ENCODE results near the gene DCAF16. TPM values are rescaled to one million over a fixed set of nuclear protein-coding genes. Genes with fewer than 3 reads are reported as not detected.

Gene DCAF16
- total and polyA plus RNA-seq, 10 of the 15 experiments (the other 5 are each of a cell fraction or from before 2014, with no cell fraction given), result 5.8 to 48.6 (median 26.0) TPM

DNA sequence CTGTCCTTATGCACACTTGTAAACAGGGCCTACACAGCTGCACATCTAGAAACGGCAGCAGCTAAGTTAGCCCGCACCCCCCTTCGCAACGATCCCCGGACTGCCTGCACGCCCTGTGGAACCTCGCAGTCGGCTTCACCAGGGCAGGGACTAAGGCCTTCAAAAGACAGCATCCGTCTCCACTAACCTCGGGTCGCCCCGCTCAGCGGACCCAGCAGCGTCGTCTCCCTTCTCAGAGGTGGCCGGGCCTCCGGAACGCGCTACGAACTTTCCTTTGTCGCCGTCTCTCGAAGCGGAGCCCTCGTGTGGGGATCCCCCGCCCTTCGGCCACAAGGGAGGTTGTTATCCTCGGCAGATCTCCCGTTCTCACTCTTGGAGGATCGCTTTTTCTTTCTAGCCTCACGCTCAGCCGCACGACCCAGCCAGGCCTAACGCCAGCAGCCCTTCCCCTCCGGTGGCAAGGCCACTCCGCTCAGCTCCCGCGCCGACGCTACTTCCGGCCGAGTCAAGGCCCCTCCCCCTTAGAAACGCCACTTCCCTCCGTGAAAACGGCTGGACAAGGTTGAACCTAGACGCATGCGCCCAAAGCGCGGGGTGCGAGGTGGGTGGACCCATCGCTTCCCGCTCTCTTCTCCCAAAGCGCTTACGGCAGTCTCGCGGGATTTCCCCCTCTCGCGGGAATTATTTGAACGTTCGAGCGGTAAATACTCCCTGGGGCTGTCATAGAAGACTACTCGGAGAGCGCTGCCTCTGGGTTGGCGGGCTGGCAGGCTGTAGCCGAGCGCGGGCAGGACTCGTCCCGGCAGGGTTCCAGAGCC, at the start of gene DCAF16, which contains the start of gene NCAPG (continued):
- TF ChIP-seq POLR2AphosphoS5 (IDR thresholded peaks at IDR 0.05; ENCODE audit: low read length) (peak; percentile 96), ZNF24 (IDR thresholded peaks at IDR 0.05) (no peak), SMAD5 (IDR thresholded peaks at IDR 0.05; ENCODE audit: low read depth) (peak; percentile 90; the same call in 1 of the 2 replicates), JUNB (IDR thresholded peaks at IDR 0.05) (no peak), HSF1 (IDR thresholded peaks at IDR 0.05; ENCODE audit: low read depth, low read length) (no peak), ASH2L (IDR thresholded peaks at IDR 0.05; ENCODE audit: borderline replicate concordance, low read depth) (no peak), NFXL1 (IDR thresholded peaks at IDR 0.05; ENCODE audit: borderline replicate concordance) (no peak), CBX3 (IDR thresholded peaks at IDR 0.05; ENCODE audit: borderline replicate concordance, low read depth) (no peak), USF1 (IDR thresholded peaks at IDR 0.05; ENCODE audit: borderline replicate concordance, extremely low read length, insufficient read depth, low read depth, low read length) (no peak), MTA2 (IDR thresholded peaks at IDR 0.05; ENCODE audit: low read depth) (no peak), RUNX3 (IDR thresholded peaks at IDR 0.05; ENCODE audit: low read length) (peak; percentile 6; the same call in 1 of the 2 replicates), WRNIP1 (IDR thresholded peaks at IDR 0.05; ENCODE audit: borderline replicate concordance, low read depth, low read length) (no peak; the same call in 1 of the 2 replicates), DPF2 (IDR thresholded peaks at IDR 0.05) (peak; percentile 45; the same call in 1 of the 2 replicates), CHD1 (IDR thresholded peaks at IDR 0.05; ENCODE audit: low read depth, low read length) (no peak), SREBF2 (IDR thresholded peaks at IDR 0.05; ENCODE audit: low read length) (no peak), GABPA (IDR thresholded peaks at IDR 0.05; ENCODE audit: low read depth) (peak; percentile 85), FOXM1 (IDR thresholded peaks at IDR 0.05; ENCODE audit: low read depth, low read length) (peak; percentile 67), RAD51 (IDR thresholded peaks at IDR 0.05) (no peak), EZH2 (IDR thresholded peaks at IDR 0.05; ENCODE audit: borderline replicate concordance, control insufficient read depth, low read depth, low read length) (no peak)
- TF ChIP-seq, protein P1, sequence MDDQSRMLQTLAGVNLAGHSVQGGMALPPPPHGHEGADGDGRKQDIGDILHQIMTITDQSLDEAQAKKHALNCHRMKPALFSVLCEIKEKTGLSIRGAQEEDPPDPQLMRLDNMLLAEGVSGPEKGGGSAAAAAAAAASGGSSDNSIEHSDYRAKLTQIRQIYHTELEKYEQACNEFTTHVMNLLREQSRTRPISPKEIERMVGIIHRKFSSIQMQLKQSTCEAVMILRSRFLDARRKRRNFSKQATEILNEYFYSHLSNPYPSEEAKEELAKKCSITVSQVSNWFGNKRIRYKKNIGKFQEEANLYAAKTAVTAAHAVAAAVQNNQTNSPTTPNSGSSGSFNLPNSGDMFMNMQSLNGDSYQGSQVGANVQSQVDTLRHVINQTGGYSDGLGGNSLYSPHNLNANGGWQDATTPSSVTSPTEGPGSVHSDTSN (IDR thresholded peaks at IDR 0.05; ENCODE audit: insufficient replicate concordance, low read depth, low read length), result no peak
- TF ChIP-seq, protein P2, sequence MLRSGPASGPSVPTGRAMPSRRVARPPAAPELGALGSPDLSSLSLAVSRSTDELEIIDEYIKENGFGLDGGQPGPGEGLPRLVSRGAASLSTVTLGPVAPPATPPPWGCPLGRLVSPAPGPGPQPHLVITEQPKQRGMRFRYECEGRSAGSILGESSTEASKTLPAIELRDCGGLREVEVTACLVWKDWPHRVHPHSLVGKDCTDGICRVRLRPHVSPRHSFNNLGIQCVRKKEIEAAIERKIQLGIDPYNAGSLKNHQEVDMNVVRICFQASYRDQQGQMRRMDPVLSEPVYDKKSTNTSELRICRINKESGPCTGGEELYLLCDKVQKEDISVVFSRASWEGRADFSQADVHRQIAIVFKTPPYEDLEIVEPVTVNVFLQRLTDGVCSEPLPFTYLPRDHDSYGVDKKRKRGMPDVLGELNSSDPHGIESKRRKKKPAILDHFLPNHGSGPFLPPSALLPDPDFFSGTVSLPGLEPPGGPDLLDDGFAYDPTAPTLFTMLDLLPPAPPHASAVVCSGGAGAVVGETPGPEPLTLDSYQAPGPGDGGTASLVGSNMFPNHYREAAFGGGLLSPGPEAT (IDR thresholded peaks at IDR 0.05; ENCODE audit: low read depth), result peak; percentile 58
- TF ChIP-seq, protein P3, sequence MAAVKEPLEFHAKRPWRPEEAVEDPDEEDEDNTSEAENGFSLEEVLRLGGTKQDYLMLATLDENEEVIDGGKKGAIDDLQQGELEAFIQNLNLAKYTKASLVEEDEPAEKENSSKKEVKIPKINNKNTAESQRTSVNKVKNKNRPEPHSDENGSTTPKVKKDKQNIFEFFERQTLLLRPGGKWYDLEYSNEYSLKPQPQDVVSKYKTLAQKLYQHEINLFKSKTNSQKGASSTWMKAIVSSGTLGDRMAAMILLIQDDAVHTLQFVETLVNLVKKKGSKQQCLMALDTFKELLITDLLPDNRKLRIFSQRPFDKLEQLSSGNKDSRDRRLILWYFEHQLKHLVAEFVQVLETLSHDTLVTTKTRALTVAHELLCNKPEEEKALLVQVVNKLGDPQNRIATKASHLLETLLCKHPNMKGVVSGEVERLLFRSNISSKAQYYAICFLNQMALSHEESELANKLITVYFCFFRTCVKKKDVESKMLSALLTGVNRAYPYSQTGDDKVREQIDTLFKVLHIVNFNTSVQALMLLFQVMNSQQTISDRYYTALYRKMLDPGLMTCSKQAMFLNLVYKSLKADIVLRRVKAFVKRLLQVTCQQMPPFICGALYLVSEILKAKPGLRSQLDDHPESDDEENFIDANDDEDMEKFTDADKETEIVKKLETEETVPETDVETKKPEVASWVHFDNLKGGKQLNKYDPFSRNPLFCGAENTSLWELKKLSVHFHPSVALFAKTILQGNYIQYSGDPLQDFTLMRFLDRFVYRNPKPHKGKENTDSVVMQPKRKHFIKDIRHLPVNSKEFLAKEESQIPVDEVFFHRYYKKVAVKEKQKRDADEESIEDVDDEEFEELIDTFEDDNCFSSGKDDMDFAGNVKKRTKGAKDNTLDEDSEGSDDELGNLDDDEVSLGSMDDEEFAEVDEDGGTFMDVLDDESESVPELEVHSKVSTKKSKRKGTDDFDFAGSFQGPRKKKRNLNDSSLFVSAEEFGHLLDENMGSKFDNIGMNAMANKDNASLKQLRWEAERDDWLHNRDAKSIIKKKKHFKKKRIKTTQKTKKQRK (IDR thresholded peaks at IDR 0.05; ENCODE audit: low read depth, low read length), result no peak

All from GM12878 (cell line).